RWPE2 (cell line): ENCODE results near the gene VGLL1.

Experiments used
- ATAC-seq: fragments of 200-7000 bp; cut with Tn5 transposase; 3 replicates; pipeline ENCODE4 v1.9.1; 2021; ENCODE audit warnings: low read depth
- DNase-seq: peaks from one replicate; pipeline ENCODE4 v3.0.0-alpha.2; 2020; ENCODE audit warnings: low spot score
- H3K27ac ChIP-seq: fragments of 450-650 bp; 2 replicates; pipeline ENCODE4 v1.5.1; 2017; ENCODE audit warnings: mild to moderate bottlenecking; ENCODE audit not compliant: poor library complexity, severe bottlenecking
- H3K27me3 ChIP-seq: fragments of 250-450 bp; sonication (Bioruptor Pico); 2 replicates; pipeline ENCODE4 v1.5.1; 2021; ENCODE audit warnings: mild to moderate bottlenecking, moderate library complexity; ENCODE audit not compliant: insufficient read depth, poor library complexity, severe bottlenecking
- H3K36me3 ChIP-seq: fragments of 250-450 bp; sonication (Bioruptor Pico); 2 replicates; pipeline ENCODE4 v1.5.1; 2020; ENCODE audit warnings: low read depth, mild to moderate bottlenecking, moderate library complexity
- H3K4me1 ChIP-seq: fragments of 250-450 bp; sonication (Bioruptor Pico); 2 replicates; pipeline ENCODE4 v1.5.1; 2021; ENCODE audit warnings: mild to moderate bottlenecking, moderate library complexity; ENCODE audit not compliant: insufficient read depth, poor library complexity, severe bottlenecking
- H3K4me3 ChIP-seq: fragments of 250-450 bp; sonication (Bioruptor Pico); 2 replicates; pipeline ENCODE4 v1.5.1; 2021; ENCODE audit warnings: mild to moderate bottlenecking, moderate library complexity; ENCODE audit not compliant: severe bottlenecking
- H3K9me3 ChIP-seq: fragments of 250-450 bp; sonication (Bioruptor Pico); 2 replicates; pipeline ENCODE4 v1.5.1; 2021; ENCODE audit warnings: mild to moderate bottlenecking, moderate library complexity; ENCODE audit not compliant: severe bottlenecking
- CTCF ChIP-seq: fragments of 450-650 bp; IDR thresholded peaks from one replicate; pipeline ENCODE4 v1.5.1; 2017; ENCODE audit warnings: mild to moderate bottlenecking, moderate library complexity; ENCODE audit not compliant: poor library complexity, severe bottlenecking

VGLL1 gene

DNA sequence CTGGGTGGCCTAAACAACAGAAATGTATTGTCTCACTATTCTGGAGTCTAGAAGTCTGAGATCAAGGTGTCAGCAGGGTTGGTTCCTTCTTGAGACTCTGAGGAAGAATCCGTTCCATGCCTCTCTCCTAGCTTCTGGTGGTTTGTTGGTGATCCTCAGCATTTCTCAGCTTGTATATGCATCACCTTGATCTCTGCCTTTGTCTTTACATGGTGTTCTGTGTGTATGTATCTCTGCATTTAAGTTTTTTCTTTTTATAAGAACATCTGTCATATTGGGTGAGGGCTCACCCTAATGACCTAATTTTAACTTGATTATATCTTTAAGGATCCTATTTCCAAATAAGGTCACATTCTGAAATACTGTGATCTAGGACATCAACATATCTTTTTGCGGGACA, 65.3 kb downstream of the VGLL1 start:
- H3K4me3 ChIP-seq: no peak overlapping the region
- H3K27ac ChIP-seq: no peak overlapping the region
- H3K36me3 ChIP-seq: no peaks in the 10 kb centered on the region
- H3K4me1 ChIP-seq: no peaks in the 10 kb centered on the region
- no peak for TF ChIP-seq CTCF
- no peak for ATAC-seq
- no peak for DNase-seq
- no peaks in the 10 kb centered on the region for H3K9me3 ChIP-seq
- H3K27me3 ChIP-seq: no peaks in the 10 kb centered on the region

DNA sequence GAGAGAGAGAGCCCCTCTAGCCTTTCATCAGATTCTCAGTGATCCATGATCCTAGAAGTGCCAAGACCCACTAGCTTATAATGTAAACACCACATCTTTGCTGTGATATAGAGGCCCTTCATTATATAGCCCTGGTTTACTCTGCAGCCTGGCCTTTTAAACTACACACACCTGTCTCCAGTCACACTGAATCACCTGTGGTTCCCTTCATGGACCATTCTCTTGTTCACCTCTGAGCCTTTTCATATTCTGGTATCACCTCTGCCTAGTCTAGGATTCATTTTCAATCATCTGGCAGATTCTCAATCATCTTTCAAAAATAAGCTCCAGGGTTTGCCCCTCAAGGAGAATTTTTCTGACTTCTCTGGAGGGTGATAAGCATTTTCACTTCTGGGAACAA, 65.9 kb downstream of the VGLL1 start:
- H3K27ac ChIP-seq: no peak overlapping the region
- DNase-seq: no peak

DNA sequence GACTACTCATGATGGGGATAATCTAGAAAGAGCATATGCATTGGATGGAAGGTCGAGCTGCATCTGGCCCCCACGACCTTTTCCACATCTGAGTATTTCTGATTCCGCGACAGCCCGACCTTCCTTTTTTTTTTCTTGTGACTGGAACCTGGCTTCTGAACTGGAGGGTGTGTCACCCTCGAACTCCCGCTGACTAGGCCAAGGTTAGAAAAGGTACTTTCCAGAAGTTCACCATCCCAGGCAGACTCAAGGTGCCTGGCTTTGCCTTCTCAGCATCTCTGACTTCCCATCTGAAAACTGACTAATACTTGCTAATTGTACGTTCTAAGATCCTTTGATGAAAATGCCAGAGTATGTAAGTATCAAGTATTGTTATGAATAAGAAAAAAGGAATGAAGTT, 66.6 kb downstream of the VGLL1 start:
- Histone ChIP-seq H3K4me1 (no peaks in the 10 kb centered on the region), H3K4me3 (no peak overlapping the region), H3K27me3 (no peaks in the 10 kb centered on the region), H3K9me3 (no peaks in the 10 kb centered on the region), H3K36me3 (no peaks in the 10 kb centered on the region), H3K27ac (no peak overlapping the region)
- DNase-seq: no peak
- ATAC-seq: no peak
- TF ChIP-seq CTCF: no peak

More for the DNA sequence above, 65.9 kb downstream of the VGLL1 start:
- Histone ChIP-seq H3K27me3 (no peaks in the 10 kb centered on the region), H3K4me3 (no peak overlapping the region), H3K9me3 (no peaks in the 10 kb centered on the region), H3K36me3 (no peaks in the 10 kb centered on the region), H3K4me1 (no peaks in the 10 kb centered on the region)
- no peak for TF ChIP-seq CTCF
- ATAC-seq: no peak

DNA sequence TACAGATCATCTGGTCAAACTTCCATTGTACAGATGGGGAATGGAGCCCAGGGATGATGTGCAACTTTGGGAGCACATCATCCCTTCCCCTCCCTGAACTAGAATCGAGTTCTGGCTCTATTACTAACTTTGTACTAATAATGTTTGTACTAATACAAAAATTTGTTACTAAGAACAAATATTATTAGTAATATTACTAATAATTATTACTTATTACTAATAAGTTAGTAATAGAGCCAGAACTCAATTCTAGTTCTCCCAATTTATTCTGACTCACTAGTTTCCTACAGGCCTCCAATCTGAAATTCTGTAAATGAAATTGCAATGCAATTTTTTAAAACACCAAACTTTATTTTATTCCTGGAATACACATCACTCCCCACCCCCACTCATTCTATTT, 68.0 kb downstream of the VGLL1 start:
- TF ChIP-seq CTCF: no peak
- H3K27ac ChIP-seq: no peak overlapping the region
- H3K36me3 ChIP-seq: no peaks in the 10 kb centered on the region
- H3K9me3 ChIP-seq: no peaks in the 10 kb centered on the region
- ATAC-seq: no peak
- no peaks in the 10 kb centered on the region for H3K4me1 ChIP-seq
- no peak for DNase-seq
- H3K27me3 ChIP-seq: no peaks in the 10 kb centered on the region
- no peak overlapping the region for H3K4me3 ChIP-seq
